ENCODE measurements around the gene SMARCAL1.

Gene SMARCAL1

GRCh38 chr2:216507220-216508160 lies 95.2 kb downstream of the SMARCAL1 start:
- no peak for TF ChIP-seq REST (IDR thresholded peaks at IDR 0.05; ENCODE audit: low read depth)
- no peak for TF ChIP-seq USF1 (IDR thresholded peaks at IDR 0.05)
- TF ChIP-seq YY1 (IDR thresholded peaks at IDR 0.05; ENCODE audit: low read depth), result no peak
- TF ChIP-seq RAD21 (IDR thresholded peaks at IDR 0.05; ENCODE audit: low read depth), result no peak
- no peak for TF ChIP-seq ZBTB7A (IDR thresholded peaks at IDR 0.05; ENCODE audit: low read depth)
- TF ChIP-seq TCF12 (IDR thresholded peaks at IDR 0.05; ENCODE audit: low read depth), result no peak
- no peak for TF ChIP-seq TAF1 (IDR thresholded peaks at IDR 0.05; ENCODE audit: low read depth)
- no peak for TF ChIP-seq FOXM1 (IDR thresholded peaks at IDR 0.05; ENCODE audit: borderline replicate concordance, low read depth)
- no peak for TF ChIP-seq EGR1 (IDR thresholded peaks at IDR 0.05)

- no peak for TF ChIP-seq MAX (IDR thresholded peaks at IDR 0.05)
- TF ChIP-seq ZBTB7A (IDR thresholded peaks at IDR 0.05; ENCODE audit: low read depth), result no peak
- no peak for TF ChIP-seq TEAD4 (IDR thresholded peaks at IDR 0.05)
- TF ChIP-seq EP300 (IDR thresholded peaks at IDR 0.05; ENCODE audit: borderline replicate concordance), result no peak
- TF ChIP-seq TAF1 (IDR thresholded peaks at IDR 0.05; ENCODE audit: low read depth), result no peak
- no peak for TF ChIP-seq NFIC (IDR thresholded peaks at IDR 0.05)
- TF ChIP-seq TCF12 (IDR thresholded peaks at IDR 0.05; ENCODE audit: low read depth), result no peak
- TF ChIP-seq EGR1 (IDR thresholded peaks at IDR 0.05), result no peak
- TF ChIP-seq FOXM1 (IDR thresholded peaks at IDR 0.05; ENCODE audit: borderline replicate concordance, low read depth), result no peak
- TF ChIP-seq USF1 (IDR thresholded peaks at IDR 0.05), result no peak
- no peak for TF ChIP-seq YY1 (IDR thresholded peaks at IDR 0.05; ENCODE audit: low read depth)
- no peak for TF ChIP-seq RAD21 (IDR thresholded peaks at IDR 0.05; ENCODE audit: low read depth)
- no peak for TF ChIP-seq CEBPB (IDR thresholded peaks at IDR 0.05)
- TF ChIP-seq REST (IDR thresholded peaks at IDR 0.05; ENCODE audit: low read depth), result no peak
- no peak for TF ChIP-seq CREB1 (IDR thresholded peaks at IDR 0.05; ENCODE audit: low read depth)
Measured at GRCh38 chr2:216508229-216508628, 95.9 kb downstream of the SMARCAL1 start.

GRCh38 chr2:216516730-216517350 lies 104.6 kb downstream of the SMARCAL1 start:
- TF ChIP-seq RAD21 (IDR thresholded peaks at IDR 0.05; ENCODE audit: low read depth) (peak; percentile 91), EGR1 (IDR thresholded peaks at IDR 0.05) (no peak)

GRCh38 chr2:216517447-216518225 lies 105.4 kb downstream of the SMARCAL1 start:
- TF ChIP-seq CREB1 (IDR thresholded peaks at IDR 0.05; ENCODE audit: low read depth) (no peak), REST (IDR thresholded peaks at IDR 0.05; ENCODE audit: low read depth) (no peak), TEAD4 (IDR thresholded peaks at IDR 0.05) (no peak), TAF1 (IDR thresholded peaks at IDR 0.05; ENCODE audit: low read depth) (no peak), EP300 (IDR thresholded peaks at IDR 0.05; ENCODE audit: borderline replicate concordance) (no peak), RAD21 (IDR thresholded peaks at IDR 0.05; ENCODE audit: low read depth) (no peak), NFIC (IDR thresholded peaks at IDR 0.05) (peak; percentile 48), TCF12 (IDR thresholded peaks at IDR 0.05; ENCODE audit: low read depth) (no peak)

Measured in Ishikawa (cell line).